ENCODE data around the gene CAMP. TPM values are rescaled to one million over a fixed set of nuclear protein-coding genes. Genes with fewer than 3 reads are reported as not detected.

Gene CAMP
- total and polyA plus RNA-seq, 7 donors: 0.09 to 0.49 TPM; not detected in 5

DNA sequence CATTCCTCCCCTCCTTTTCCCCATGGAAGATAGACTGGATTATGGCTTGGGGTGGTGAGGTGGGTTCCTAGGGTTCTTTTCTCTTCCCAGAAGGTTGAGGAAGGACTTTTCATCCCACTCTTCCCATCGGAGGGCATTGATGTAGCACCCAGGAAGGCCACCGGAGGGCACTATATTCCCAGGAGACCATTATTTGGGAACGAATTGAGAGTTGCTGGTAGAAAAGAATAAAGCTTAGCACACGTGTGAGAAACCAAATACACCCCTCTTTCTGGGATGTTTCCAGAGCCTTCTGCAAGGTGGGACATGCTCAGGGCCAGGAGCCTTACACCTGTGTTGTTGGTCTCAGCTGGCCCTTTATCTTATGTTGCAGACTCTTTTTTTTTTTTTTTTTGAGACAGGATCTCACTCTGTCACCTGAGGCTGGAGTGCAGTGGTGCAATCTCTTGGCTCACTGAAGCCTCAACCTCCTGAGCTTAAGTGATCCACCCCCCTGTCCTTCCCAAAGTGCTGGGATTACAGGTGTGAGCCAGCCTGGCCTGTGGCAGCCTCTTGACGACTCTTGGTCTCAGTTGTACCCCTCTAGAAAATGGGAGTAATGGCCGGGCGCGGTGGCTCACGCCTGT, 28.7 kb upstream of the CAMP start:
- H3K9me3 ChIP-seq: no peaks in the 10 kb centered on the region
- intact Hi-C loops (cut with DNase I): loop anchor here in 1 of 2 donors (5.0 kb wide), 1 partner anchor 243 kb away; no protein-coding TSS in a partner anchor
- H3K36me3 ChIP-seq (ENCODE audit: insufficient read depth in 1 of 2, low read depth in 1 of 2): no peaks in the 10 kb centered on the region
- WGBS, 3 donors: 51 to 52% (median 52%) methylated on average over 9 of the region's 9 CpGs
- H3K27me3 ChIP-seq (ENCODE audit: insufficient read depth in 3 of 3, low read length in 2 of 3): no peaks in the 10 kb centered on the region
- ATAC-seq (peak in 3 of 4 donors; percentile 59), DNase-seq (peak in 1 of 2 donors; percentile 36)
- TF ChIP-seq, protein P1, sequence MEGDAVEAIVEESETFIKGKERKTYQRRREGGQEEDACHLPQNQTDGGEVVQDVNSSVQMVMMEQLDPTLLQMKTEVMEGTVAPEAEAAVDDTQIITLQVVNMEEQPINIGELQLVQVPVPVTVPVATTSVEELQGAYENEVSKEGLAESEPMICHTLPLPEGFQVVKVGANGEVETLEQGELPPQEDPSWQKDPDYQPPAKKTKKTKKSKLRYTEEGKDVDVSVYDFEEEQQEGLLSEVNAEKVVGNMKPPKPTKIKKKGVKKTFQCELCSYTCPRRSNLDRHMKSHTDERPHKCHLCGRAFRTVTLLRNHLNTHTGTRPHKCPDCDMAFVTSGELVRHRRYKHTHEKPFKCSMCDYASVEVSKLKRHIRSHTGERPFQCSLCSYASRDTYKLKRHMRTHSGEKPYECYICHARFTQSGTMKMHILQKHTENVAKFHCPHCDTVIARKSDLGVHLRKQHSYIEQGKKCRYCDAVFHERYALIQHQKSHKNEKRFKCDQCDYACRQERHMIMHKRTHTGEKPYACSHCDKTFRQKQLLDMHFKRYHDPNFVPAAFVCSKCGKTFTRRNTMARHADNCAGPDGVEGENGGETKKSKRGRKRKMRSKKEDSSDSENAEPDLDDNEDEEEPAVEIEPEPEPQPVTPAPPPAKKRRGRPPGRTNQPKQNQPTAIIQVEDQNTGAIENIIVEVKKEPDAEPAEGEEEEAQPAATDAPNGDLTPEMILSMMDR (IDR thresholded peaks at IDR 0.05): peak; percentile 45
- no peak overlapping the region for H3K27ac ChIP-seq
- H3K4me1 ChIP-seq: no peaks in the 10 kb centered on the region
- no peak overlapping the region for H3K4me3 ChIP-seq

DNA sequence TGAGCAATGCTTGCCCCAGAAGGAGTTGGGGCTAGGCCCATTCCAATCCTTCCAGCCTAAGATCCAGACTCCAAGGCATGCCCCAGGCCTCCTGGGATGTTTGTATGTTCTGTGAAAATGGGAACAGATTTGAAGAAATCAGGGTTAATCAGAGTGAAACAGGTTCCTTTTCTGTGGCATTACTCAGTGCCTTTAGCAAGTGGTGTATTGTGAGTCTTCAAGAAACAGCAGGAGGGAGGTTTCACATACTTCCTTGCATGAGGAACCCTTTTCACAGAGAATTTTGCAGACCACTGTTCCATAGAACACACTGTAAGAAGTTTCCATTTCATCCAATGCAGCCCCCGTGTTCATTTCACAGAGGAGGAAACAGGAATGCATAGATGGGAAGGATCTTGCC, 26.7 kb upstream of the CAMP start:
- TF ChIP-seq, protein P1 (IDR thresholded peaks at IDR 0.05): no peak
- ATAC-seq: no peak
- Histone ChIP-seq H3K4me3 (no peak overlapping the region), H3K9me3 (no peaks in the 10 kb centered on the region), H3K27ac (no peak overlapping the region), H3K36me3 (ENCODE audit: insufficient read depth in 1 of 2, low read depth in 1 of 2) (no peaks in the 10 kb centered on the region), H3K27me3 (ENCODE audit: insufficient read depth in 3 of 3, low read length in 2 of 3) (no peaks in the 10 kb centered on the region), H3K4me1 (no peaks in the 10 kb centered on the region)
- intact Hi-C loops (cut with DNase I): no loop called here
- DNase-seq: no peak
- WGBS, 3 donors: 74 to 79% (median 75%) methylated on average over 1 of the region's 1 CpG

GRCh38 chr3:48199117-48199516, 24.2 kb upstream of the CAMP start:
- Histone ChIP-seq H3K36me3 (ENCODE audit: insufficient read depth in 1 of 2, low read depth in 1 of 2) (no peaks in the 10 kb centered on the region), H3K27ac (no peak overlapping the region), H3K4me3 (no peak overlapping the region), H3K9me3 (no peaks in the 10 kb centered on the region), H3K4me1 (no peaks in the 10 kb centered on the region), H3K27me3 (ENCODE audit: insufficient read depth in 3 of 3, low read length in 2 of 3) (no peaks in the 10 kb centered on the region)
- DNase-seq (no peak), ATAC-seq (no peak)
- TF ChIP-seq, protein P1 (IDR thresholded peaks at IDR 0.05): no peak
- intact Hi-C loops (cut with DNase I): no loop called here

DNA sequence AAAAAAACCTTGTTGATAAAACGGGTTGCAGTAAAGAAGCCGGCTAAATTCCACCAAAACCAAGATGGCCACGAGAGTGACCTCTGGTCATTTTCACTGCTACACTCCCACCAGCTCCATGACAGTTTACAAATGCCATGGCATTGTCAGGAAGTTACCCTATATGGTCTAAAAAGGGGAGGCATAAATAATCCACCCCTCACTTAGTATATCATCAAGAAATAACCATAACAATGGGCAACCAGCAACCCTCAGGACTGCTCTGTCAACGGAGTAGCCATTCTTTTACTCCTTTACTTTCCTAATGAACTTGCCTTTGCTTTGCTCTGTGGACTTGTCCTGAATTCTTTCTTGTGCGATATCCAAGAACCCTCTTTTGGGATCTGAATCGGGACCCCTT, 20.7 kb upstream of the CAMP start:
- intact Hi-C loops (cut with DNase I): no loop called here
- no peak for DNase-seq
- WGBS, 3 donors: 69 to 79% (median 72%) methylated on average over 6 of the region's 6 CpGs

More for the DNA sequence above, 20.7 kb upstream of the CAMP start:
- TF ChIP-seq, protein P1 (IDR thresholded peaks at IDR 0.05): no peak
- Histone ChIP-seq H3K9me3 (no peaks in the 10 kb centered on the region), H3K27ac (no peak overlapping the region), H3K4me1 (no peaks in the 10 kb centered on the region), H3K36me3 (ENCODE audit: insufficient read depth in 1 of 2, low read depth in 1 of 2) (no peaks in the 10 kb centered on the region), H3K4me3 (no peak overlapping the region), H3K27me3 (ENCODE audit: insufficient read depth in 3 of 3, low read length in 2 of 3) (no peaks in the 10 kb centered on the region)
- ATAC-seq: no peak

Measured in psoas muscle (tissue), 8 donors.